Uterus (tissue), 4 donors: Measurements from ENCODE around the gene LRRC8A. TPM values are rescaled to one million over a fixed set of nuclear protein-coding genes. Genes with fewer than 3 reads are reported as not detected.

Source experiments
- DNase-seq, 2 donors: peaks; one replicate each; pipeline ENCODE4 v3.0.0-alpha.2; 2019 to 2020
- H3K27ac ChIP-seq, 2 donors: fragments of 200-600 bp; sonication (generic); 1 replicate in 1 of 2; 2 replicates in 1 of 2; pipeline ENCODE4 v1.5.1; 2016 to 2018
- H3K27me3 ChIP-seq, 2 donors: fragments of 200-600 bp; sonication (generic); one replicate each; pipeline ENCODE4 v1.5.1; 2018 to 2019; ENCODE audit warnings: control low read depth in 1 of 2
- H3K36me3 ChIP-seq, 2 donors: fragments of 200-600 bp; sonication (generic); one replicate each; pipeline ENCODE4 v1.5.1; 2019; ENCODE audit warnings: control low read depth in 1 of 2
- H3K4me1 ChIP-seq, 2 donors: fragments of 200-600 bp; sonication (generic); one replicate each; pipeline ENCODE4 v1.5.1; 2018 to 2019; ENCODE audit warnings: control low read depth in 1 of 2
- H3K4me3 ChIP-seq, 2 donors: fragments of 200-600 bp; sonication (generic); 1 replicate in 1 of 2; 2 replicates in 1 of 2; pipeline ENCODE4 v1.5.1; 2018 to 2019; ENCODE audit warnings: mild to moderate bottlenecking in 1 of 2
- H3K9me3 ChIP-seq, 2 donors: fragments of 200-600 bp; sonication (generic); one replicate each; pipeline ENCODE4 v1.5.1; 2019; ENCODE audit warnings: control low read depth in 1 of 2
- POLR2A ChIP-seq, 2 donors: fragments of 450-650 bp; IDR thresholded peaks; one replicate each; pipeline ENCODE4 v1.6.1; 2016; ENCODE audit warnings: antibody characterized with exemption in 2 of 2, mild to moderate bottlenecking in 1 of 2, moderate library complexity in 1 of 2
- intact Hi-C: fragments of 100-400 bp; cut with DNase I; formaldehyde crosslinking; loops from one replicate; pipeline ENCODE4 v1.15.1; 2023; ENCODE audit warnings: low total_unique reads
- total RNA-seq, 4 donors: library from RNA; depleted of rRNA in 3 of 4; stranded (reverse); fragments of >200 nt in 3 of 4; gene quantifications; one replicate each; pipeline versions ENCODE4 v1.1.0 to v1.2.4, GENCODE V29; 2014 to 2023
- TF ChIP-seq, protein P1 (sequence below), 4 experiments: fragments of 200-600 bp in 2 of 4; fragments of 450-650 bp in 2 of 4; sonication (generic) in 2 of 4; IDR thresholded peaks; one replicate each; pipeline ENCODE4 v1.5.1; 2016 to 2019; ENCODE audit warnings: antibody characterized with exemption in 4 of 4, mild to moderate bottlenecking in 2 of 4, moderate library complexity in 1 of 4
- donor health status: DM: yes; HTN: yes; CAD: no.

LRRC8A gene
- total RNA-seq, 4 donors from 2014 or later = 23.5 to 58.7 (median 30.8) TPM

DNA sequence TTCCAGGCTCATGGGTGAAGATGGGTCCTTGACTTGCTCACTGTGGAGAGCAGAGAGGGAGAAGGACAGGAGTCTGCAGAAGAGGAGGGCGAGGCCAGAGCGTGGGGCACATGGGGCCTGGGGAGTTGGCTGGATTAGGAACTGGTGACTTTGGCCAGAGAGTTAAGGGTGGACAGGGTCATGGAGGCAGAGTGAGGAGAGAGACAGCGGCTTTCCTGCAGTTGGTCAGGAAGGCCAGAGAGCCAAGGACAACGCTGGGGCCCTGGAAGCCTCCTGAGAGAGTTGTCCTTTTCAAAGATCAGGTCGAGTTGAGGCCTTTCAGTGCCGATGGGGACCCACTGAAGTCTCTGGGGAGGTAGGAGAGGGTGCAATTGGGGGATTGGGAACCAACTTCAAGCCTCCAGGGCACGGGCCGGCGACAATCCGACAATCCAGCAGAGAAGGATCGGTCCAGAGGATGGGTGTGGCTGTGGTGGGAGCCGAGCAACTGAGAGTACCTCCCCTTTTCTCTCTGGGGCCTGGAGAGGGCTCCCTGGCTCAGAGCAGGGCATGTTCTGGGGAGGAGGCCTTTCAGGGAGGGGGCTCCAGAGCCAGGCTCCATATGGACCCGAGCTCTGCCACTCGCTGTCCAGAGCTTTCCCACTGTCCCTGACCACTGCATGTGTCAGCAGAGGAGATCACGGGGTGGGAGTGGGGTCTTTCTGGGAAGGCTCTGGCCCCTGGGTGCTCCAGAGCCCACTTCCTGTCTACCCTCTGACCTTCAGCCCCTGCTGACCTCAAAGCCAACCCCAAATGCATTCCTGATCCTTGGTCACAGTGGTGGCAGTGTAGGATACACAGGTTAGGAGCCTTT, 31.3 kb downstream of the LRRC8A start:
- no peaks in the 10 kb centered on the region for H3K9me3 ChIP-seq
- no peaks in the 10 kb centered on the region for H3K36me3 ChIP-seq
- H3K4me3 ChIP-seq = no peak overlapping the region
- peaks cover 0 to 54% of the 10 kb centered on the region in 2 donors for H3K4me1 ChIP-seq
- H3K27me3 ChIP-seq = no peaks in the 10 kb centered on the region
- intact Hi-C loops = no loop called here
- no peak for TF ChIP-seq POLR2A (IDR thresholded peaks at IDR 0.05)
- TF ChIP-seq, protein P1, sequence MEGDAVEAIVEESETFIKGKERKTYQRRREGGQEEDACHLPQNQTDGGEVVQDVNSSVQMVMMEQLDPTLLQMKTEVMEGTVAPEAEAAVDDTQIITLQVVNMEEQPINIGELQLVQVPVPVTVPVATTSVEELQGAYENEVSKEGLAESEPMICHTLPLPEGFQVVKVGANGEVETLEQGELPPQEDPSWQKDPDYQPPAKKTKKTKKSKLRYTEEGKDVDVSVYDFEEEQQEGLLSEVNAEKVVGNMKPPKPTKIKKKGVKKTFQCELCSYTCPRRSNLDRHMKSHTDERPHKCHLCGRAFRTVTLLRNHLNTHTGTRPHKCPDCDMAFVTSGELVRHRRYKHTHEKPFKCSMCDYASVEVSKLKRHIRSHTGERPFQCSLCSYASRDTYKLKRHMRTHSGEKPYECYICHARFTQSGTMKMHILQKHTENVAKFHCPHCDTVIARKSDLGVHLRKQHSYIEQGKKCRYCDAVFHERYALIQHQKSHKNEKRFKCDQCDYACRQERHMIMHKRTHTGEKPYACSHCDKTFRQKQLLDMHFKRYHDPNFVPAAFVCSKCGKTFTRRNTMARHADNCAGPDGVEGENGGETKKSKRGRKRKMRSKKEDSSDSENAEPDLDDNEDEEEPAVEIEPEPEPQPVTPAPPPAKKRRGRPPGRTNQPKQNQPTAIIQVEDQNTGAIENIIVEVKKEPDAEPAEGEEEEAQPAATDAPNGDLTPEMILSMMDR (IDR thresholded peaks at IDR 0.05) = no peak
- H3K27ac ChIP-seq = peak overlapping the region; percentile 58 to 81
- DNase-seq = no peak

DNA sequence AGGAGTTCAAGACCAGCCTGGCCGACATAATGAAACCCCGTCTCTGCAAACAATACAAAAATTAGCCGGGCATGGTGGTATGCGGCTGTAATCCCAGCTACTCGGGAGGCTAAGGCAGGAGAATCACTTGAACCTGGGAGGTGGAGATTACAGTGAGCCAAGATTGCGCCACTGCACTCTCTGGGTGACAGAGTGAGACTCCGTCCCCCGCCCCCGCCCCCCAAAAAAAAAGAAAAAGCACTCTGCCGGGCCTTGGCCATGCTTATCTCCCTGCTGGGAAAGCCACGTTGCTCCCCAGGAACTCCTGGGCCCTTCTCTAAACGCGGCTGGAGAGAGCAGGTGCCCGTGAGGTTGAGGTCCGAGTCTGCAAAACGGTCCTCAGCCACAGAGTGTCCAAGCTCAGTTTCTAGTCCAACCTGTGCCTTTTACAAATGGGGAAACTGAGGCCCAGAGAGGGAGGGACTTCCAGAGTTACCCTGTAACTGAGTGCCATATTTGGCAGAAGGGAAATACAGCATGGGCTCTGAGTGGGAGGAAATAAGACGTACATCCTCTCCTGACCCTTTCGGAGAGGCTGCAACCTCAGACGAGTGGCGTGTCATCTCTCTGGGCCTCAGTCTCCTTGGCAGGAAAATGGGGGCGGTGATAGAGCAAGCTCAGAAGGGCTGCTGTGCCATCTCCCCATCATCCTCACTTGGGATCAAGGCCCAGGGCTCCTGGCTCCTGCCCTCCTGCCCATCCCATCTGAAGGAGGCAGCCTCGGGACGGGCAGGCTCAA, 32.3 kb downstream of the LRRC8A start:
- H3K4me3 ChIP-seq = no peak overlapping the region
- intact Hi-C loops = no loop called here
- H3K27ac ChIP-seq = peak overlapping the region; percentile 58 to 81
- DNase-seq = no peak
- no peaks in the 10 kb centered on the region for H3K27me3 ChIP-seq
- peaks cover 2 to 53% of the 10 kb centered on the region in 2 donors for H3K4me1 ChIP-seq
- no peaks in the 10 kb centered on the region for H3K9me3 ChIP-seq
- TF ChIP-seq, protein P1 (IDR thresholded peaks at IDR 0.05) = no peak
- no peak for TF ChIP-seq POLR2A (IDR thresholded peaks at IDR 0.05)
- no peaks in the 10 kb centered on the region for H3K36me3 ChIP-seq

DNA sequence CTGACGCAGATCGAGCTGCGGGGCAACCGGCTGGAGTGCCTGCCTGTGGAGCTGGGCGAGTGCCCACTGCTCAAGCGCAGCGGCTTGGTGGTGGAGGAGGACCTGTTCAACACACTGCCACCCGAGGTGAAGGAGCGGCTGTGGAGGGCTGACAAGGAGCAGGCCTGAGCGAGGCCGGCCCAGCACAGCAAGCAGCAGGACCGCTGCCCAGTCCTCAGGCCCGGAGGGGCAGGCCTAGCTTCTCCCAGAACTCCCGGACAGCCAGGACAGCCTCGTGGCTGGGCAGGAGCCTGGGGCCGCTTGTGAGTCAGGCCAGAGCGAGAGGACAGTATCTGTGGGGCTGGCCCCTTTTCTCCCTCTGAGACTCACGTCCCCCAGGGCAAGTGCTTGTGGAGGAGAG, 34.3 kb downstream of the LRRC8A start:
- peaks cover 12 to 41% of the 10 kb centered on the region in 2 donors for H3K4me1 ChIP-seq
- DNase-seq = peak; percentile 49 to 64
- TF ChIP-seq, protein P1 (IDR thresholded peaks at IDR 0.05) = no peak
- peak in 1 of 2 donors; percentile 17 for TF ChIP-seq POLR2A (IDR thresholded peaks at IDR 0.05)
- no peaks in the 10 kb centered on the region for H3K9me3 ChIP-seq
- intact Hi-C loops = no loop called here
- H3K36me3 ChIP-seq = no peaks in the 10 kb centered on the region
- H3K4me3 ChIP-seq = no peak overlapping the region
- peak overlapping the region; percentile 78 to 95 for H3K27ac ChIP-seq
- no peaks in the 10 kb centered on the region for H3K27me3 ChIP-seq

DNA sequence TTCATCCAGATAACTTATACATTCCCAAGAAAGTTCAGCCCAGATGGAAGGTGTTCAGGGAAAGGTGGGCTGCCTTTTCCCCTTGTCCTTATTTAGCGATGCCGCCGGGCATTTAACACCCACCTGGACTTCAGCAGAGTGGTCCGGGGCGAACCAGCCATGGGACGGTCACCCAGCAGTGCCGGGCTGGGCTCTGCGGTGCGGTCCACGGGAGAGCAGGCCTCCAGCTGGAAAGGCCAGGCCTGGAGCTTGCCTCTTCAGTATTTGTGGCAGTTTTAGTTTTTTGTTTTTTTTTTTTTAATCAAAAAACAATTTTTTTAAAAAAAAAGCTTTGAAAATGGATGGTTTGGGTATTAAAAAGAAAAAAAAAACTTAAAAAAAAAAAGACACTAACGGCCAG, 34.8 kb downstream of the LRRC8A start:
- Histone ChIP-seq H3K27ac (peak overlapping the region; percentile 78 to 95), H3K4me1 (peaks cover 12 to 35% of the 10 kb centered on the region in 2 donors), H3K9me3 (no peaks in the 10 kb centered on the region), H3K4me3 (peak overlapping the region in 1 of 2 donors; percentile 1), H3K27me3 (no peaks in the 10 kb centered on the region), H3K36me3 (no peaks in the 10 kb centered on the region)
- no peak for DNase-seq
- intact Hi-C loops = no loop called here
- TF ChIP-seq, protein P1 (IDR thresholded peaks at IDR 0.05) = no peak
- no peak for TF ChIP-seq POLR2A (IDR thresholded peaks at IDR 0.05)
